BJ (cell line): ENCODE results near the gene EHBP1. TPM values are rescaled to one million over a fixed set of nuclear protein-coding genes. Genes with fewer than 3 reads are reported as not detected.

Source experiments
- CTCF ChIA-PET: fragments of 350-600 bp; formaldehyde crosslinking; extraction: SDS; loops from one replicate; lab custom pipeline; 2021; ENCODE audit warnings: antibody characterized with exemption, inconsistent platforms; lab: Yijun Ruan, JAX
- POLR2A ChIA-PET: fragments of 300-600 bp; sonication (Branson Sonifier 250); formaldehyde crosslinking; extraction: SDS; loops from one replicate; lab custom pipeline; 2021; ENCODE audit warnings: antibody characterized with exemption; lab: Charles Lee
- DNase-seq: peaks from one replicate; pipeline ENCODE4 v3.0.0-alpha.2; 2011; ENCODE audit warnings: low read depth
- H3K27me3 ChIP-seq: 2 replicates; pipeline ENCODE4 v1.6.0; 2011; ENCODE audit warnings: low read length; ENCODE audit not compliant: control insufficient read depth, insufficient read depth
- H3K36me3 ChIP-seq: 2 replicates; pipeline ENCODE4 v1.5.1; 2011; ENCODE audit warnings: low read length; ENCODE audit not compliant: control insufficient read depth, insufficient read depth
- H3K4me3 ChIP-seq: 2 replicates; pipeline ENCODE4 v1.5.1; 2011; ENCODE audit warnings: low read depth, mild to moderate bottlenecking, control low read depth, low read length
- CTCF ChIP-seq: IDR thresholded peaks from 2 replicates; pipeline ENCODE4 v1.5.1; 2011; ENCODE audit warnings: low read depth, mild to moderate bottlenecking, control low read depth, inconsistent platforms, low read length, moderate library complexity; ENCODE audit not compliant: insufficient read depth
- polyA plus RNA-seq: library from polyadenylated mRNA; depleted of rRNA; stranded (reverse); fragments of >200 nt; gene quantifications from 2 replicates; pipeline ENCODE4 v1.2.3, GENCODE V29; 2011

Gene EHBP1
- polyA plus RNA-seq, 1 experiment: 43.8 TPM

GRCh38 chr2:62660582-62661262 is 44.8 kb upstream of the EHBP1 start:
- H3K36me3 ChIP-seq: no peaks in the 10 kb centered on the region
- POLR2A ChIA-PET: interaction anchor here (0.7 kb wide), 2 partner anchors 188 to 240 kb away, joined by 3 read pairs; no protein-coding TSS in a partner anchor
- CTCF ChIA-PET: interaction anchor here (0.9 to 5.4 kb wide), 2 partner anchors 63 to 204 kb away, joined by 3 to 26 read pairs; no protein-coding TSS in a partner anchor
- no peak for TF ChIP-seq CTCF
- no peak for DNase-seq
- no peaks in the 10 kb centered on the region for H3K27me3 ChIP-seq
- no peak overlapping the region for H3K4me3 ChIP-seq

- no peak overlapping the region for H3K4me3 ChIP-seq
- TF ChIP-seq CTCF: no peak
- no peak for DNase-seq
- H3K36me3 ChIP-seq: no peaks in the 10 kb centered on the region
- CTCF ChIA-PET: interaction anchor here (5.4 kb wide), 1 partner anchor 204 kb away, joined by 26 read pairs; no protein-coding TSS in a partner anchor
- POLR2A ChIA-PET: interaction anchor here (0.7 kb wide), 1 partner anchor 189 kb away, joined by 3 read pairs; no protein-coding TSS in a partner anchor
- no peaks in the 10 kb centered on the region for H3K27me3 ChIP-seq
Observed at GRCh38 chr2:62661263-62661635, 44.3 kb upstream of the EHBP1 start.

DNA sequence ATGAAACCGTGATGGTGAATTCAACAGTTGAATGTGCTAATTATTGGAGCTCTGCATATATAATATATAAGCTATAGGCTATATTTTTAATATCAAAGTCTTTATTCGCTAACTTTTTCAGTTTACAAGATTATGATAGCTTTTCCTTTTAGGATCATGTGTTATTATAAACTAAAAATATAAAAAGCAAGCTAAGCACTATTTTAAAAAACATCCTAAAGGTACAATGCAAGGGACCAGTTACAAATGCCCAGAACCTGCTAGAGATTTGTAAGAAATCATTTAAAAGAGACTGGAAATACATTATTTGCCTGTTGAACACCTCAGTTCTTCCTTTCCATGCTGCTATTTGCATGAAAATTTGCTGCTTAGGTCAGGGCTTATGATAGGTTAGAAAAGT is 43.4 kb upstream of the EHBP1 start:
- ChIA-PET CTCF (interaction anchor here (0.8 to 5.4 kb wide), 2 partner anchors 101 to 205 kb away, joined by 3 to 26 read pairs; no protein-coding TSS in a partner anchor), POLR2A (no interaction called here)
- Histone ChIP-seq H3K4me3 (no peak overlapping the region), H3K36me3 (no peaks in the 10 kb centered on the region), H3K27me3 (no peaks in the 10 kb centered on the region)
- DNase-seq: no peak
- TF ChIP-seq CTCF: no peak

GRCh38 chr2:62662554-62662953 is 43.0 kb upstream of the EHBP1 start:
- no peak for TF ChIP-seq CTCF
- H3K4me3 ChIP-seq: no peak overlapping the region
- POLR2A ChIA-PET: interaction anchor here (0.5 to 1.8 kb wide), 3 partner anchors 190 to 955 kb away, joined by 4 to 12 read pairs (median 4); no protein-coding TSS in a partner anchor
- H3K36me3 ChIP-seq: no peaks in the 10 kb centered on the region
- H3K27me3 ChIP-seq: no peaks in the 10 kb centered on the region
- no peak for DNase-seq
- CTCF ChIA-PET: interaction anchor here (0.8 to 5.4 kb wide), 3 partner anchors 9 to 206 kb away, joined by 3 to 26 read pairs (median 4); no protein-coding TSS in a partner anchor

DNA sequence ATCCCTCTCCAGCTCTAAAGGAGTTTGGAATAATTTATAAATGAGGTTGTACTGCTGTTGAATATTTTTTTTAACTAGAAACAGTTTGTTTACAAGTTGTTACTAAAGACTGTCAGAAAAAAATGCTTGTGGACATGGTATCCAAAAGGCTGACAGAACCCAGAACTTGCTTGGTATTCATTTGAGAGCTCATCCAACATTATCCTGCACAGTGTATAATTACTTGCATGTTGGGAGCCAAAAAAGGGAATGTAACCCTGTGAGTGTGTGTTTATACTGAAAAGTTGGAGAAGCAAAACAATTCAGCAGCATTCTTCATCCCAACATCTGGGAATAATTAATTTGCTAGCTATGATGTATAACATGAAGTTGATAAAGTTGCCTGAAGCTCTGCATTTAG is 42.1 kb upstream of the EHBP1 start:
- ChIA-PET POLR2A (interaction anchor here (0.5 to 1.8 kb wide), 8 partner anchors 9 to 1018 kb away, joined by 3 to 13 read pairs (median 5); no protein-coding TSS in a partner anchor), CTCF (interaction anchor here (0.9 to 5.4 kb wide), 5 partner anchors 9 to 206 kb away, joined by 3 to 26 read pairs (median 6); no protein-coding TSS in a partner anchor)
- DNase-seq: peak; percentile 96
- Histone ChIP-seq H3K27me3 (no peaks in the 10 kb centered on the region), H3K36me3 (no peaks in the 10 kb centered on the region), H3K4me3 (no peak overlapping the region)
- no peak for TF ChIP-seq CTCF
